GM19463 (cell line): ENCODE measurements around the gene NDUFC2.
A peak's percentile ranks its signal among the peaks of the same experiment; 100 is the strongest.
"Not testable (repeated sequence)": the region's sequence is repeated elsewhere in the genome, so short reads cannot be mapped to it uniquely, and the experiment has no call there.

Experiments used
- ATAC-seq: cut with Tn5 transposase; IDR thresholded peaks from one replicate; pipeline ENCODE4 v1.9.1; 2021; ENCODE audit warnings: mild to moderate bottlenecking, moderate library complexity; ENCODE audit not compliant: unreplicated experiment

Gene NDUFC2

GRCh38 chr11:78032090-78032489, 47.6 kb downstream of the NDUFC2 start:
- peak; percentile 11 for ATAC-seq

GRCh38 chr11:78031629-78032028, 48.0 kb downstream of the NDUFC2 start:
- ATAC-seq, result peak; percentile 97

GRCh38 chr11:78030429-78031325, 49.0 kb downstream of the NDUFC2 start:
- no peak for ATAC-seq

- ATAC-seq, result not testable (repeated sequence)
Observed at GRCh38 chr11:78028423-78028822, 51.2 kb downstream of the NDUFC2 start.

- ATAC-seq, result no peak
Observed at GRCh38 chr11:78027759-78028158, 51.9 kb downstream of the NDUFC2 start.

GRCh38 chr11:78025378-78025777, 54.3 kb downstream of the NDUFC2 start:
- no peak for ATAC-seq

GRCh38 chr11:78023426-78023825, 56.2 kb downstream of the NDUFC2 start:
- ATAC-seq, result no peak

- ATAC-seq, result peak; percentile 71
Observed at GRCh38 chr11:78022397-78023396, 57.0 kb downstream of the NDUFC2 start, which contains the start of gene KCTD14. KCTD14 (minus strand) TSS chr11:78023276; CDS start chr11:78023249, 27 bp downstream.

GRCh38 chr11:78021611-78022010, 58.1 kb downstream of the NDUFC2 start:
- no peak for ATAC-seq

- no peak for ATAC-seq
Observed at GRCh38 chr11:78020246-78020645, 59.4 kb downstream of the NDUFC2 start.

GRCh38 chr11:78019808-78020207, 59.9 kb downstream of the NDUFC2 start:
- ATAC-seq, result no peak
